ENCODE data around the gene EIF3D.

DNA sequence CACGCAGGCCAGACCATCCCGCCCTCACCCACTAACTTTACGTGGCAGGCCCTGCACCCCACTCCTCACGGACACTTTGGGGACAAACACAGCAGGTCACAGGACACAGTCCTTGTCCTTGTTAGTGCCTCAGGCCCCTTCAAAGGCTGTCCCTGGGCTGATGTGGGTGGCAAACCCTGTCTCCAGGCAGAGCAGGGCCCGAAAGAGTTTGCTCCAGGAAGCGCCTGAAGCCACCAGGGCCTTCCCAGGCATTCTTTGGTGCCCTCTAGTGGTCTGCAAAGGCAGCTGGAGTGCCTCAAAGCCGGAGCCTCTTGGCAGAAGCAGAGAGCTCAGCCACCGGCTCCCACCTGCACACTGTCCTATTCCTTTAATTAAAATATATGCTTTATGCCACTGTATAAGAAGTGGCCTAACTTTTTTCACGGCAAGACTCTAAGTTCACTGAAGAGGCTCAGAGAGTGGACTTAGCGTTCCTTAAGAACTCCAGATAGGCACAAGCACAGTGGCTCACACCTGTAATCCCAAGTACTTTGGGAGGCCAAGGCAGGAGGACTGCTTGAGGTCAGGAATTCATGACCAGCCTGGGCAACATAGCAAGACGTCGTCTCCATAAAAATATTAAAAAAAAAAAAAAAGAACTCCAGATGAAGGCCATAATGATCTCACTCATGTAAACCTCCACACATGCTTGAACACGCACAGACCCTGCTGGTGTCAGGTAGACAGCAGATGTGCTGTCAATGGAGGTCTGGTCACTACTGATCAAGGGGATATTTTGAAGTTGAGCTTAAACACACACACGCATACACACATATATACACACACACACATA is 58.6 kb downstream of the EIF3D start:
- TF ChIP-seq, protein P1, sequence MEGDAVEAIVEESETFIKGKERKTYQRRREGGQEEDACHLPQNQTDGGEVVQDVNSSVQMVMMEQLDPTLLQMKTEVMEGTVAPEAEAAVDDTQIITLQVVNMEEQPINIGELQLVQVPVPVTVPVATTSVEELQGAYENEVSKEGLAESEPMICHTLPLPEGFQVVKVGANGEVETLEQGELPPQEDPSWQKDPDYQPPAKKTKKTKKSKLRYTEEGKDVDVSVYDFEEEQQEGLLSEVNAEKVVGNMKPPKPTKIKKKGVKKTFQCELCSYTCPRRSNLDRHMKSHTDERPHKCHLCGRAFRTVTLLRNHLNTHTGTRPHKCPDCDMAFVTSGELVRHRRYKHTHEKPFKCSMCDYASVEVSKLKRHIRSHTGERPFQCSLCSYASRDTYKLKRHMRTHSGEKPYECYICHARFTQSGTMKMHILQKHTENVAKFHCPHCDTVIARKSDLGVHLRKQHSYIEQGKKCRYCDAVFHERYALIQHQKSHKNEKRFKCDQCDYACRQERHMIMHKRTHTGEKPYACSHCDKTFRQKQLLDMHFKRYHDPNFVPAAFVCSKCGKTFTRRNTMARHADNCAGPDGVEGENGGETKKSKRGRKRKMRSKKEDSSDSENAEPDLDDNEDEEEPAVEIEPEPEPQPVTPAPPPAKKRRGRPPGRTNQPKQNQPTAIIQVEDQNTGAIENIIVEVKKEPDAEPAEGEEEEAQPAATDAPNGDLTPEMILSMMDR (IDR thresholded peaks at IDR 0.05): peak; percentile 89 to 96 (median 95)
- no peak for TF ChIP-seq POLR2A (IDR thresholded peaks at IDR 0.05)
